Stimulated activated CD8-positive, alpha-beta memory T cell treated with anti-CD3 and anti-CD28 coated beads, Interleukin-7, amount 100 ng/mL, for 24 hours (primary cell): Measurements from ENCODE around the gene OR2J3.
"Not testable (repeated sequence)": the region's sequence is repeated elsewhere in the genome, so short reads cannot be mapped to it uniquely, and the experiment has no call there.

Source experiments
- DNase-seq: peaks from one replicate; pipeline ENCODE4 v3.0.0-alpha.2; 2020; ENCODE audit warnings: low read depth

Gene OR2J3

GRCh38 chr6:29107758-29108157 lies at the start of gene OR2J3:
Gene OR2J3, plus strand, starts transcription at chr6:29108058. Its CDS starts 3,833 bp downstream, at chr6:29111891.
- no peak for DNase-seq

DNA sequence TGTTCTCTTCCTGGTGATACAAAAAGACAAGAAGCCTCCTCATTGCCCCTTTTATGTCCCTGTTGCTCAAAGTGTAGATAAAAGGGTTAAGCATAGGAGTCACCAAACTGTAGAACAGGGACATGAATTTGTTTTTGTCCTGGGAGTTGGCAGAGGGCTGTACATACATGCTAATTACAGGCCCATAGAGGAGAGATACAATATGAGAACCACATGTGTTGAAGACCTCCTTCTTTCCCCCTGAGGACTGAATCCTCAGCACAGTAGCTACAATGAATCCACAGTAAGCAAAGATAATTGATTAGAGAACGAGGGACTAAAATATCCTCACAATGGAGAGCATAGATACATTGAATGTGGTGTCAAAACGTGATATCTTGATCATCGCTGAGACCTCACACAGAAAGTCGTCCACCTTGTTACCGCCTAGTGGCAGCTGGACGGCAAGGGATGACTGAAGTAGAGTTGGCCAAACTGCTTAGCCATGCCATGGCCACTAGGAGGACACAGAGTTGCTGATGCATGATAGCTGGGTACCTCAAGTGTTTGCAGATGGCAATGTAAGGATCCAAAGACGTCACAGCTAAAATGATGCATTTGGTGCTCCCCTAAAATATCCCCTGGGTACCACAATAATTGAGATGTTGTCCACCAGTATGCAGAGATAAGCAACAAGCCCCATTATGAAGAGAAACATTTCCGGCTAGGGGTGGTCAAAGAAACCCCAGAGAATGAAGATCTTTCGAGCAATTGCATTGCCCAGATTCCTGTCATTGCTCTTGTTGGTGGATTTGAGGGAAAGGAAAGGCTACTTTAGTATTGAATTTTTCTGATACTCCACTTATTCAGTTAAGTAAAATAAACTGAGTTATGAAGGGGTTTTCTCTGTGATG lies 35.8 kb upstream of the OR2J3 start:
- no peak for DNase-seq

DNA sequence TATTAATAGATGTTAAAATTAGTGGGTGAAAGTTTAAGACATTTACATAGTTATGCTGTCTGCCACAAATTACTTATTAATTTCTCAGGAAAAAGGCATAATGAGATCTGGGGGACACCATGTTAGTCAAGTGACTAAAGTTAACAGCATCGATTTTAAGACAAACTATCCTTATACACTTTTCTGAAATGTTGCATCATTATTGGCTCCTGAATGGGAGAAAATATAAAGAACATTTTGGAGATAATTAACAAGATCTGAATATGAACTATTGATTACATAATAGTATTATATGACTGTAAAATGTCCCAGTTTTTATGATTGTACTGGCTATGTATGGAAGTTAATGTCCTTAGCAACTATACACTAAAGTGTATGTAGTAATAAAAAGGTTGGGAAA lies 28.7 kb upstream of the OR2J3 start:
- DNase-seq: no peak

DNA sequence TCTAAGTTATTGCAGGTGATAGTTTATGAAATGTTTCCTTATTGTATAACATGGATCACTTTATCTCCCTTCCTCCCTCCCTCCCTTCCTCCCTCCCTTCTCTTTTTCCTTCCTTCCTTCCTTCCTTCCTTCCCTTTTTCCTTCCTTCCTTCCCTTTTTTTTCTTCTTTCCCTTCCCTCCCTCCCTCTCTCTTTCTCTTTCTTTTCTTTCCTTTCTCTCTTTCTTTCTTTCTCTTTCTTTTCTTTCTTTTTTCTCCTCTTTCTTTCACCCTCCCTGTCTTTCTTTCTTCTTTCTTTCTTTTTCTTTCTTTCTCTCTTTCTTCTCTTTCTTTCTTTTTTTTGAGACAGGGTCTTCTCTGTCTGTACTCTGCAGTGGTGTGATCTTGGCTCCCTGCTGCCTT lies 26.5 kb upstream of the OR2J3 start:
- DNase-seq: no peak

GRCh38 chr6:29082457-29082856 lies 25.4 kb upstream of the OR2J3 start:
- DNase-seq: no peak

GRCh38 chr6:29087213-29087612 lies 20.6 kb upstream of the OR2J3 start, which contains the start of gene OR2B3:
Gene OR2B3, minus strand, starts transcription at chr6:29087313. Its CDS starts 65 bp downstream, at chr6:29087248.
- no peak for DNase-seq

DNA sequence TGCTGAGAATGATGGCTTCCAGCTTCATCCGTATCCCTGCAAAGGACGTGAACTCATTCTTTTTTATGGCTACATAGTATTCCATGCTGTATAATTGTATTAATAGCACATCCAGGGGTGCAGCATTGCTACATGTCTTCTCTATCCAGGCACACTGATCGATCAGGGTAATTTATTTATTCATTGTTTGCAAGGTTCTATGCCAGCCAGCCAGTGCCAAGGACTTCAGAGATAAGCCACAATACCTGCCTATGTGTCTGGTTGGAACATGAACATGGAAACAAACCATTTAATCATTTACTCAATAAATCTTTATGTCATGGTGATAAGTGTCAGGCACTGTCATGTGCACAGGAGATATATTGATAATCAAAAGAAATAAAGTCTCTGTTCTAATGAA lies 14.9 kb upstream of the OR2J3 start:
- DNase-seq: no peak

DNA sequence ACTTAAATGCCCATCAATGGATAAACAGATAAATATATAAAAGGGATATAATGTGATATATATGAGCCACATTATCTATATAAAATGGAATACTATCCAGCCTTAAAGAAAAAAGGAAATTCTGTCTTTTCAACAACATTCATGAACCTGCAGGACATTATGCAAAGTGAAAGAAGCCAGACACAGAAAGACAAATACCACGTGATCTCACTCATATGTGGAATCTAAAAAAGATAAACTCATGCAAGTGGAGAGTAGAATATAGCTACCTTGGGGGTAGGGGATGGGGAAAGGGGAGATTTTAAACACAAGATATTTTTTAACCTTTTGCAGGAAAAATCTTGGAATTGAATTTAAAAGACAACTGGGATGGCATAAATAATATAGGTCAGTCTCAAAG lies 10.1 kb upstream of the OR2J3 start:
- DNase-seq: no peak

GRCh38 chr6:29099190-29099589 lies 8.7 kb upstream of the OR2J3 start, which contains the start of gene OR2J1:
Gene OR2J1, plus strand, starts transcription at chr6:29099490. Its CDS starts 1,453 bp downstream, at chr6:29100943.
- no peak for DNase-seq

GRCh38 chr6:29112135-29112534 lies 4.3 kb downstream of the OR2J3 start:
- no peak for DNase-seq

DNA sequence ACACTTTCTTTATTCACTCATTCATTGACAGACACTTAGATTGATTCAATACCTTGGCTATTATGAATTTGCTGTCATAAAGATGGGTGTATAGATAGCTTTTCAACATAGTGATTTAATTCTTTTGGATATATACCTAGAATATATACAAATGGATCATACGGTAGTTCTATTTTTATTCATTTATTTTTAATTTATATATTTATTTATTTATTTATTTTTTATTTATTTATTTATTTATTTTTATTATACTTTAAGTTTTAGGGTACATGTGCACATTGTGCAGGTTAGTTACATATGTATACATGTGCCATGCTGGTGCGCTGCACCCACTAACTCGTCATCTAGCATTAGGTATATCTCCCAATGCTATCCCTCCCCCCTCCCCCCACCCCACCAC lies 7.1 kb downstream of the OR2J3 start:
- not testable (repeated sequence) for DNase-seq

DNA sequence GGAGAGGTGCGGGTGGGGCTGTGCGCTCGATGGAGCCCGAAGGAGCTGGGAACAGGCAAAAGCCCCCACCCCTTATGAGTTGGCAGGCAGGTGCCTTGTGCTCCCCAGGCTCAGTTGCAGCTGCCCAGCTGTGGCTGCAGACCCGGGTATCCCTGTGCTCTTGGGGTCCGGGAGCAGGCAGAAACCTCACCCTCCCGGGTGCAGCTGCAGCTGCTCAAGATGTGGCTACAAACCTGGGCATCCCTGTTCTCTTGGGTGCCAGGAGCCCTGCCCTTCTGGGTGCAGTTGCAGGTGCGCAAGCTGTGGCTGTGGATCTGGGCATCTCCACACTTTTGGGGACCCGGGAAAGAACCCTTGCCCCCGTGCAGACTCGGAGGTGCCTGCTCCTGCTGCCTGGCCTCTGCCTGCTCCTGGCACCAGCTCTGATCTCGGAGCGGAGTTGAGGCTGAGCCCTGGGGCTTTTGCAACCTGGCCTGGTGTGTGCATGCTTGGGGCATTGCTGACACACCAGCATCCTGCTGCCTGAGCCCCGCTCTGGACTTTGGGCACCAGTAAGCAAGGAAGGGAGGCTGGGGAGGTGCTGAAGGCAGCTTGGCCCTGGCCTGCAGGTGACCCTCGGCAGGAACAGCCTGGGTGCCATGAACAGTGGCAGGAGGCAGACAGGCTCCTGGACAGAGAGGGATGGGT lies 21.6 kb downstream of the OR2J3 start:
- DNase-seq: no peak

DNA sequence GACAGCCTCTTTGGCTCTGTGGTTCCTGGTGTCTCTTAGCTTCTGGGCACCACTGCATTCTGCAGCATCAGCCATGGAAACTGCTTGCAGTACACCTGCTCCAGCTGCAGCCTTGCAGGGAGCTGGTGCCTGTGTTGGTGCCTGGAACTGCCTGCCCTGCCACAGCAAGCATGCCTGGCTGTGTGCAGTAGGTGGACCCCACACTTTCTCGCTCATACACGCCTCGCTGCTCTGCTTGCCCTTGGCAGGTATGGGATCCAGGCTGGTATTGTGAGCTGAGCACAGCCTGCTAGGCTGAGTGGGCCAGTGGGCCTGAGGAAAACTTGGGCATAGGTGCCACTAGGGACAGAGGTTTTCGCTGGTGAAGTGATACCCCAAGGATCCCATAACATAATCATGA lies 22.8 kb downstream of the OR2J3 start:
- no peak for DNase-seq

DNA sequence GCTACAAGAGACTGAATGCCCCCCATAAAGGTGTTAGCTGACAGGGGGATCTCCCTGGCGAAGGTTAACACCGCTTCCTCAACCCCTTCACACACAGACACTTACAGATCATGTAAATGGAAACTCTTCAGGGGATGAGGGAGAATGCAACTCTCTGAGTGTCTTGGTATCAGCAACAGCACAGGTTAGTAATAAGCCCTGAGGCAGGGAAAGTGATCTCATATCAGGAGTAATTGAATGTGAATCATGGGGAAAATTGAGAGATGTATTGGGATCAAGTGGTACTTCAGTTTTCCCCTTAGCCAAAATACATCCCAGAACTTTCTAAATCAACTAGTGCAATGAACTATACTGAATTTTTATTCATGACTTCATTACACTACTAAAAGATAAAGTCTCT lies 23.8 kb downstream of the OR2J3 start:
- DNase-seq: no peak

DNA sequence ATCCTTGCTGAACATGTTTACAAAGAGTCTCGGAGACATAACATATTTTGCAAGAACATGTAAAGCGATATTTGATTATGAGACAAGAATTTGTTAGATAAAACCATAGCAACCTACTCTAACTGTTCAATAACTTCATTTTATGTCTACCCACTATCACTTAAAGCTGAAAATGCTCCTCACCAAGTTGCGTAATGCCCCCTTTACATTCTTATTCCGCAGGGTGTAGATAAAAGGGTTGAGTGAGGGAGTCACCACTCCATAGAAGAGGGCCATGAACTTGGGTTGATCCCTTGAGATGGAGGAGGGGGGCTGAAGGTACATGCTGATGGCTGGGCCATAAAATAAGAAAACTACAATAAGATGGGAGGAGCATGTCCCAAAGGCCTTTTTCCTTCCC lies 29.9 kb downstream of the OR2J3 start:
- DNase-seq: no peak

DNA sequence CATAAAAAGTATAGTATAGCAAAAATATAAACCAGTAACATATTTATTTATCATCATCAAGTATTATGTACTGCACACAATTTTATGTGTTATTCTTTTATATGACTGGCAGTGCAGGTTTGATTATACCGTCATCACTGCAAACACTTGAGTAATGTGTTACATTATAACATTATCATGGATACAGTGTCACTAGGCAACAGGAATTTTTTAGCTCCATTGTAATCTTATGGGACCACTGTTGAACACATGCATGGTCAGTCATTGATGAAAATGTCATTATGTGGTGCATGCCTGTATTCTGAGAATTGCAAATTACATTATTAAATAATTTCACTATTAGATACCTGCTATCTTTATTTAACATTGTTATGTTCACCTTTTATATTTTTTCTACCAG lies 33.7 kb downstream of the OR2J3 start:
- DNase-seq: no peak

DNA sequence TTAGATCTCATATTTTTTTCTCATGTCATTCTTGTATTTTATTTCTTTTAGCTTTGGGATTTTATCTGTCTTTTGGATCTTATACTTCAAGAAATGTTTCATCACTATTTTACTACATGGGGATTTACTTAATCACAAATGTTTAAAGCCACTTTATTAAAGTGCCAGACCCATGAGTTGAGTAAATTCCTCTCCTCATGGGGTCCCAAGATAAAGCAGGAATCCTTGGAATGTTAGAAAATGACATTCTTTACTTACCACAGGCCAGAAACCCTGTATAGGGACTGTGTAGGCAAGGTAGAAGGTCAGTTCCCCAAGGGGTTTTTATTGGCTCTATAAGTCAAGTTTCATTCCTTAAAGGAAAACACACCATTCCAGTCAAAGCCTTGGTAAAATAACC lies 34.5 kb downstream of the OR2J3 start:
- DNase-seq: no peak

DNA sequence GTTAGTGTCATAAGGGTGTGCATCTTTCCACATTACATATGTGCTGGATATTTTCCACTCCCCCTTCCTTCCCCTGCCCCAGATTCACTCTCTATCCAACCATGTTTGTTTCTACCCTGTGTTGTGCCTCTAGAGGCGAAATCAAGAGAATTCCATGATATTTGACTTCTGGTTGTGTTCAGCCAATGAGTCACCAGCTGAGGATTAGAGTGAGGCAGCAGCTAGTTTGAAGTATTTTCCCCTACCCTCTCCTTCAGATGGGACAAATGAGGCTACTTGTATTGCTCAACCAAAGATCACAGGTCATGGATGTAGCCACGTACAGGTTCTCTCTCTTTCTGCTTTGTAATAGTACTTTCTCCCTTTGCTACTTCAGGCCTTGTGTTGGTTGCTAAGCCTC lies 38.3 kb downstream of the OR2J3 start:
- no peak for DNase-seq

DNA sequence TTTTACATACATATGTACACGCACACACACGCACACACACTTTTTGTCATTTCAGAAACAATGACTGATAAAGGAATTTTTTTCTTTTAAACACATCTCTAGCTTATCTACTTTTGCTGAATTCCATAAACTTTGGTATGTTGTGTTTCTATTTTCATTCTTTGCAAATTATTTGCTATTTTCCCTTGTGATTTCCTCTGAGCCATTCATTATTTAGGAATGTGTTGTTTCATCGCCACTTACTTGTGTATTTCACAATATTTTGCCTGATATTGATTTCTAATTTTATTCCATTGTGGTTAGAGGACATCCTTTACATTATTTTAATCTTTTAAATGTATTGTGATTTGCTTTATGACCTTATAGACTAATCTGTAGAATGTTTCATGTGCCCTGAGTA lies 39.2 kb downstream of the OR2J3 start:
- no peak for DNase-seq

- not testable (repeated sequence) for DNase-seq
These were observed 41.6 kb downstream of the OR2J3 start for GRCh38 chr6:29149444-29149843.

DNA sequence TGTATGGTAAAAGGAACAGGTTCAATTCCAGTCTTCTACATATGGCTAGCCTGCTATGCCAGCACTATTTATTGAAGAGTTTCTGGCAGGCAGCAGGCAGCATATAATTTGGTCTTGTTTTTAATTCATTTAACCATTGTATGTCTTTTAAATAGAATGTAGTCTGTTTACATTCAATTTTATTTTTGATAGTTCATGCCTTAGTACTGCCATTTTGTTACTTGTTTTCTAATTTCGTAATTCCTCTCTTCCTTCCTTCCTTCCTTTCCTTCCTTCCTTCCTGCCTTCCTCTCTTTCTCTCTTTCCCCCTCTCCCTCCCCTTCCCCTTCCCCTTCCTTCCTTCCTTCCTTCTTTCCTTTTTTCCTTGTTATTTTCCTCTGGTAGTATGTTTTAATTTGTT lies 45.2 kb downstream of the OR2J3 start:
- DNase-seq: no peak

DNA sequence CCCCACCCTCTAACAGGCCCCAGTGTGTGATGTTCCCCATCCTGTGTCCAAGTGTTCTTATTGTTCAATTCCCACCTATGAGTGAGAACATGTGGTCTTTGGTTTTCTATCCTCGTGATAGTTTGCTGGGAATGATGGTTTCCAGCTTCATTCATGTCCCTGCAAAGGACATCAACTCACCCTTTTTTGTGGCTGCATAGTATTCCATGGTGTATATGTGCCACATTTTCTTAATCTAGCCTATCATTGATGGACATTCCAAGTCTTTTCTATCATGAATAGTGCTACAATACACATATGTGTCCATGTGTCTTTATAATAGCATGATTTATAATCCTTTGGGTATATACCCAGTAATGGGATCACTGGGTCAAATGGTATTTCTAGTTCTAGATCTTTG lies 47.3 kb downstream of the OR2J3 start:
- not testable (repeated sequence) for DNase-seq

GRCh38 chr6:29159922-29160321 lies 52.1 kb downstream of the OR2J3 start:
- not testable (repeated sequence) for DNase-seq
